PC-3 (cell line): ENCODE results near the gene GPRC5A. TPM values are rescaled to one million over a fixed set of nuclear protein-coding genes. Genes with fewer than 3 reads are reported as not detected.

ENCODE experiments used
- ATAC-seq: fragments of 200-7000 bp; cut with Tn5 transposase; 2 replicates; pipeline ENCODE4 v1.9.1; 2020; ENCODE audit warnings: mild to moderate bottlenecking, moderate library complexity
- BruUV-seq: library from RNA; stranded (reverse); fragments of 400-500 nt; replicated peaks from 2 replicates; lab custom pipeline; 2021; lab: Mats Ljungman, UMichigan
- CTCF ChIA-PET: fragments of 300-600 bp; sonication (Branson Sonifier 250); formaldehyde crosslinking; loops from one replicate; lab custom pipeline; 2022; ENCODE audit warnings: antibody characterized with exemption; lab: Charles Lee
- POLR2A ChIA-PET: fragments of 300-600 bp; sonication (Branson Sonifier 250); formaldehyde crosslinking; loops from one replicate; lab custom pipeline; 2022; ENCODE audit warnings: antibody characterized with exemption; ENCODE audit not compliant: unreplicated experiment; lab: Charles Lee
- DNase-seq: peaks from one replicate; pipeline ENCODE4 v3.0.0-alpha.2; 2015
- H2AFZ ChIP-seq: fragments of 300-600 bp; sonication (generic); 2 replicates; pipeline ENCODE4 v1.6.0; 2016; ENCODE audit warnings: antibody characterized with exemption, low read length
- H3F3A ChIP-seq: fragments of 300-600 bp; sonication (generic); one replicate; pipeline ENCODE4 v1.6.0; 2017; ENCODE audit warnings: antibody characterized with exemption, low read length, control low read depth, mild to moderate bottlenecking; ENCODE audit not compliant: unreplicated experiment
- H3K27ac ChIP-seq: fragments of 300-600 bp; sonication (generic); 2 replicates; pipeline ENCODE4 v1.5.1; 2016; ENCODE audit warnings: mild to moderate bottlenecking, low read length
- H3K27me3 ChIP-seq: fragments of 300-600 bp; sonication (generic); 2 replicates; pipeline ENCODE4 v1.6.1; 2016; ENCODE audit warnings: low read length, mixed read lengths
- H3K36me3 ChIP-seq: fragments of 300-600 bp; sonication (generic); 2 replicates; pipeline ENCODE4 v1.6.1; 2016; ENCODE audit warnings: low read depth, mixed run types, low read length, mixed read lengths
- H3K4me1 ChIP-seq: fragments of 300-600 bp; sonication (generic); 2 replicates; pipeline ENCODE4 v1.5.1; 2016; ENCODE audit warnings: low read length; ENCODE audit not compliant: insufficient read depth
- H3K4me2 ChIP-seq: fragments of 300-600 bp; sonication (generic); 2 replicates; pipeline ENCODE4 v1.6.0; 2016; ENCODE audit warnings: low read length
- H3K4me3 ChIP-seq: fragments of 300-600 bp; sonication (generic); 2 replicates; pipeline ENCODE4 v1.5.1; 2016; ENCODE audit warnings: mild to moderate bottlenecking, low read length, mixed read lengths
- H3K79me2 ChIP-seq: fragments of 300-600 bp; sonication (generic); 2 replicates; pipeline ENCODE4 v1.6.1; 2017; ENCODE audit warnings: low read length, mixed read lengths
- H3K9ac ChIP-seq: fragments of 300-600 bp; sonication (generic); 2 replicates; pipeline ENCODE4 v1.6.0; 2016; ENCODE audit warnings: mild to moderate bottlenecking, low read length
- H3K9me2 ChIP-seq: fragments of 300-600 bp; sonication (generic); replicated peaks from 2 replicates; pipeline ENCODE4 v1.6.1; 2016; ENCODE audit warnings: mixed run types, low read length, mixed read lengths
- H3K9me3 ChIP-seq: fragments of 300-600 bp; sonication (generic); 2 replicates; pipeline ENCODE4 v1.6.1; 2016; ENCODE audit warnings: low read length, mixed read lengths
- H4K20me1 ChIP-seq: fragments of 300-600 bp; sonication (generic); 2 replicates; pipeline ENCODE4 v1.6.1; 2016; ENCODE audit warnings: low read length, mixed read lengths
- CTCF ChIP-seq: fragments of 300-600 bp; sonication (generic); conservative IDR thresholded peaks from 2 replicates; pipeline ENCODE4 v1.5.1; 2017; ENCODE audit warnings: antibody characterized with exemption, low read depth, mild to moderate bottlenecking, low read length
- EZH2 ChIP-seq: fragments of 300-600 bp; sonication (generic); IDR thresholded peaks from one replicate; pipeline ENCODE4 v1.6.1; 2017; ENCODE audit warnings: antibody characterized with exemption, mild to moderate bottlenecking, low read length; ENCODE audit not compliant: unreplicated experiment
- EZH2phosphoT487 ChIP-seq: fragments of 300-600 bp; sonication (generic); IDR thresholded peaks from 2 replicates; pipeline ENCODE4 v1.6.1; 2018; ENCODE audit warnings: mild to moderate bottlenecking, antibody characterized with exemption, low read length, borderline replicate concordance
- intact Hi-C: fragments of 100-400 bp; cut with micrococcal nuclease; formaldehyde crosslinking; loops from 2 replicates; pipeline ENCODE4 v1.9.0; 2023
- total RNA-seq: library from RNA; depleted of rRNA; stranded (reverse); fragments of >200 nt; gene quantifications from 2 replicates; pipeline ENCODE4 v1.2.3, GENCODE V29; 2014

Gene GPRC5A
- total RNA-seq, 1 experiment from 2014 or later = 140 TPM

- ChIA-PET POLR2A (no interaction called here), CTCF (no interaction called here)
- no peak for DNase-seq
- Histone ChIP-seq H3K9me3 (no peaks in the 10 kb centered on the region), H3K27ac (no peak overlapping the region), H2AFZ (no peak overlapping the region), H3K9ac (no peak overlapping the region), H3K36me3 (no peaks in the 10 kb centered on the region), H3K79me2 (no peaks in the 10 kb centered on the region), H3K27me3 (no peaks in the 10 kb centered on the region), H3K4me3 (no peak overlapping the region), H4K20me1 (no peaks in the 10 kb centered on the region), H3K4me1 (no peaks in the 10 kb centered on the region), H3F3A (no peaks in the 10 kb centered on the region), H3K9me2 (no peaks in the 10 kb centered on the region), H3K4me2 (no peak overlapping the region)
- TF ChIP-seq CTCF = no peak
- no peak for TF ChIP-seq EZH2
- no peak for TF ChIP-seq EZH2phosphoT487
- BruUV-seq = no TSS peak
- no peak for ATAC-seq
- intact Hi-C loops = no loop called here
Observed at GRCh38 chr12:12960639-12961209, 69.4 kb downstream of the GPRC5A start.

- no peak overlapping the region for H3K9ac ChIP-seq
- CTCF ChIA-PET = no interaction called here
- POLR2A ChIA-PET = no interaction called here
- ATAC-seq (no peak), DNase-seq (no peak)
- no peaks in the 10 kb centered on the region for H3K9me3 ChIP-seq
- H3K4me2 ChIP-seq = no peak overlapping the region
- H3K27me3 ChIP-seq = no peaks in the 10 kb centered on the region
- no peaks in the 10 kb centered on the region for H3K4me1 ChIP-seq
- no peaks in the 10 kb centered on the region for H3K79me2 ChIP-seq
- no peak overlapping the region for H3K27ac ChIP-seq
- TF ChIP-seq EZH2phosphoT487 (no peak), CTCF (no peak), EZH2 (no peak)
- intact Hi-C loops = no loop called here
- H2AFZ ChIP-seq = no peak overlapping the region
- H4K20me1 ChIP-seq = no peaks in the 10 kb centered on the region
- no TSS peak for BruUV-seq
- H3K36me3 ChIP-seq = no peaks in the 10 kb centered on the region
- H3K4me3 ChIP-seq = no peak overlapping the region
- H3K9me2 ChIP-seq = no peaks in the 10 kb centered on the region
- H3F3A ChIP-seq = no peaks in the 10 kb centered on the region
Observed at GRCh38 chr12:12964255-12964654, 72.9 kb downstream of the GPRC5A start.

GRCh38 chr12:12965836-12966235 lies 74.5 kb downstream of the GPRC5A start:
- intact Hi-C loops = no loop called here
- no peaks in the 10 kb centered on the region for H3K9me2 ChIP-seq
- no TSS peak for BruUV-seq
- no peaks in the 10 kb centered on the region for H4K20me1 ChIP-seq
- TF ChIP-seq EZH2 = no peak
- no peak for TF ChIP-seq CTCF
- TF ChIP-seq EZH2phosphoT487 = no peak
- H3K36me3 ChIP-seq = no peaks in the 10 kb centered on the region
- no peaks in the 10 kb centered on the region for H3K27me3 ChIP-seq
- no peak overlapping the region for H3K4me3 ChIP-seq
- H3K9ac ChIP-seq = no peak overlapping the region
- no peaks in the 10 kb centered on the region for H3K9me3 ChIP-seq
- H3F3A ChIP-seq = no peaks in the 10 kb centered on the region
- no peaks in the 10 kb centered on the region for H3K79me2 ChIP-seq
- CTCF ChIA-PET = no interaction called here
- H3K27ac ChIP-seq = no peak overlapping the region
- DNase-seq (no peak), ATAC-seq (no peak)
- no peak overlapping the region for H2AFZ ChIP-seq
- POLR2A ChIA-PET = no interaction called here
- H3K4me2 ChIP-seq = no peak overlapping the region
- H3K4me1 ChIP-seq = no peaks in the 10 kb centered on the region
